IMR-90 (cell line): ENCODE data around the gene SAYSD1. TPM values are rescaled to one million over a fixed set of nuclear protein-coding genes. Genes with fewer than 3 reads are reported as not detected.

Source experiments
- ATAC-seq: fragments of 200-7000 bp; cut with Tn5 transposase; 2 replicates; pipeline ENCODE4 v1.9.1; 2020; ENCODE audit warnings: low read depth, mild to moderate bottlenecking, moderate library complexity
- BruUV-seq: library from RNA; stranded (reverse); fragments of 400-500 nt; replicated peaks from 2 replicates; lab custom pipeline; 2021; lab: Mats Ljungman, UMichigan
- CTCF ChIA-PET: fragments of 300-600 bp; formaldehyde crosslinking; extraction: SDS; loops from one replicate; lab custom pipeline; 2021; ENCODE audit warnings: antibody characterized with exemption; lab: Yijun Ruan, JAX
- POLR2A ChIA-PET: fragments of 300-600 bp; sonication (Branson Sonifier 250); formaldehyde crosslinking; loops from one replicate; lab custom pipeline; 2022; ENCODE audit warnings: antibody characterized with exemption; ENCODE audit not compliant: unreplicated experiment; lab: Charles Lee
- DNase-seq: peaks from one replicate; pipeline ENCODE4 v3.0.0; 2013
- H2AFZ ChIP-seq: replicated peaks from 2 replicates; pipeline ENCODE3; 2013; ENCODE audit warnings: low read length, mild to moderate bottlenecking; ENCODE audit not compliant: poor library complexity
- H2AK5ac ChIP-seq: 2 replicates; pipeline ENCODE4 v1.6.1; 2013; ENCODE audit warnings: low read depth, low read length, inconsistent platforms
- H2AK9ac ChIP-seq: replicated peaks from 2 replicates; pipeline ENCODE3; 2013; ENCODE audit warnings: mild to moderate bottlenecking, low read depth, low read length, moderate library complexity; ENCODE audit not compliant: poor library complexity
- H2BK120ac ChIP-seq: 2 replicates; pipeline ENCODE4 v1.6.1; 2013; ENCODE audit warnings: low read depth, low read length, inconsistent platforms
- H2BK15ac ChIP-seq: 3 replicates; pipeline ENCODE4 v1.6.1; 2013; ENCODE audit warnings: low read depth, low read length, inconsistent platforms
- H2BK20ac ChIP-seq: 2 replicates; pipeline ENCODE4 v1.6.1; 2013; ENCODE audit warnings: low read depth, mild to moderate bottlenecking, inconsistent platforms, low read length, moderate library complexity
- H2BK5ac ChIP-seq: 2 replicates; pipeline ENCODE4 v1.6.1; 2013; ENCODE audit warnings: mild to moderate bottlenecking, low read depth, low read length, inconsistent platforms; ENCODE audit not compliant: poor library complexity, severe bottlenecking
- H3K14ac ChIP-seq: replicated peaks from 2 replicates; pipeline ENCODE4 v1.6.1; 2013; ENCODE audit warnings: low read depth, low read length, inconsistent platforms
- H3K18ac ChIP-seq: 2 replicates; pipeline ENCODE4 v1.6.1; 2013; ENCODE audit warnings: low read depth, low read length, control low read depth
- H3K23ac ChIP-seq: 2 replicates; pipeline ENCODE4 v1.6.1; 2013; ENCODE audit warnings: low read depth, low read length, inconsistent platforms
- H3K27ac ChIP-seq: 2 replicates; pipeline ENCODE4 v1.5.1; 2013; ENCODE audit warnings: mild to moderate bottlenecking, control low read depth, low read length; ENCODE audit not compliant: insufficient read depth
- H3K27me3 ChIP-seq: 2 replicates; pipeline ENCODE4 v1.6.1; 2013; ENCODE audit warnings: low read length; ENCODE audit not compliant: control insufficient read depth, insufficient read depth
- H3K36me3 ChIP-seq: 2 replicates; pipeline ENCODE4 v1.6.1; 2013; ENCODE audit warnings: low read length, mixed read lengths; ENCODE audit not compliant: control insufficient read depth, insufficient read depth
- H3K4ac ChIP-seq: 2 replicates; pipeline ENCODE4 v1.6.1; 2013; ENCODE audit warnings: low read depth, low read length, inconsistent platforms
- H3K4me1 ChIP-seq: 2 replicates; pipeline ENCODE4 v1.6.1; 2013; ENCODE audit warnings: low read length, mixed read lengths; ENCODE audit not compliant: control insufficient read depth, insufficient read depth
- H3K4me2 ChIP-seq: 2 replicates; pipeline ENCODE4 v1.6.1; 2013; ENCODE audit warnings: low read depth, mild to moderate bottlenecking, control low read depth, low read length, moderate library complexity
- H3K4me3 ChIP-seq: 2 replicates; pipeline ENCODE4 v1.5.1; 2013; ENCODE audit warnings: low read depth, mild to moderate bottlenecking, control low read depth, low read length, moderate library complexity; ENCODE audit not compliant: insufficient read depth
- H3K56ac ChIP-seq: 2 replicates; pipeline ENCODE4 v1.6.1; 2013; ENCODE audit warnings: low read length, inconsistent platforms; ENCODE audit not compliant: insufficient read depth; ENCODE audit errors: extremely low read depth
- H3K79me1 ChIP-seq, 2 experiments: 2 replicates each; pipeline ENCODE4 v1.6.1; 2013; ENCODE audit warnings: low read length in 2 of 2, inconsistent platforms in 1 of 2, low read depth in 1 of 2
- H3K9ac ChIP-seq: 2 replicates; pipeline ENCODE4 v1.6.1; 2013; ENCODE audit warnings: low read depth, low read length, control low read depth
- H3K9me1 ChIP-seq: 2 replicates; pipeline ENCODE4 v1.6.1; 2013; ENCODE audit warnings: low read length, inconsistent platforms; ENCODE audit not compliant: insufficient read depth
- H3K9me3 ChIP-seq: 2 replicates; pipeline ENCODE4 v1.6.1; 2013; ENCODE audit warnings: low read length; ENCODE audit not compliant: control insufficient read depth, insufficient read depth
- H4K20me1 ChIP-seq: 2 replicates; pipeline ENCODE4 v1.6.1; 2013; ENCODE audit warnings: low read length, inconsistent platforms; ENCODE audit not compliant: insufficient read depth
- H4K5ac ChIP-seq: 2 replicates; pipeline ENCODE4 v1.6.1; 2013; ENCODE audit warnings: mild to moderate bottlenecking, low read depth, low read length, control low read depth
- H4K8ac ChIP-seq, 2 experiments: 2 replicates each; pipeline ENCODE4 v1.6.1; 2013; ENCODE audit warnings: low read depth in 2 of 2, low read length in 2 of 2, control low read depth in 1 of 2, inconsistent platforms in 1 of 2
- H4K91ac ChIP-seq: 2 replicates; pipeline ENCODE4 v1.6.1; 2013; ENCODE audit warnings: low read depth, low read length, inconsistent platforms; ENCODE audit not compliant: insufficient read depth
- BHLHE40 ChIP-seq: fragments of 150-350 bp; IDR thresholded peaks from 2 replicates; pipeline ENCODE4 v1.6.1; 2016; ENCODE audit warnings: mild to moderate bottlenecking, low read depth, low read length
- CEBPB ChIP-seq: IDR thresholded peaks from 2 replicates; pipeline ENCODE4 v1.6.1; 2012; ENCODE audit warnings: low read depth, low read length, improper control_type of control experiment
- CHD1 ChIP-seq: IDR thresholded peaks from 2 replicates; pipeline ENCODE4 v1.6.1; 2012; ENCODE audit warnings: low read depth, low read length, improper control_type of control experiment
- FOS ChIP-seq: fragments of 150-350 bp; IDR thresholded peaks from 2 replicates; pipeline ENCODE4 v1.6.1; 2016; ENCODE audit warnings: low read depth, low read length
- MAZ ChIP-seq: IDR thresholded peaks from 2 replicates; pipeline ENCODE4 v1.6.1; 2012; ENCODE audit warnings: low read depth, mild to moderate bottlenecking, low read length, improper control_type of control experiment, moderate library complexity, borderline replicate concordance
- POLR2A ChIP-seq: IDR thresholded peaks from 2 replicates; pipeline ENCODE4 v1.6.1; 2012; ENCODE audit warnings: mild to moderate bottlenecking, low read depth, low read length
- RCOR1 ChIP-seq: IDR thresholded peaks from 2 replicates; pipeline ENCODE4 v1.6.1; 2012; ENCODE audit warnings: mild to moderate bottlenecking, low read length, improper control_type of control experiment; ENCODE audit not compliant: insufficient replicate concordance
- SMC3 ChIP-seq: fragments of 150-350 bp; IDR thresholded peaks from 2 replicates; pipeline ENCODE4 v1.6.1; 2016; ENCODE audit warnings: low read depth, mild to moderate bottlenecking, antibody characterized with exemption, low read length, moderate library complexity
- WGBS, 2 experiments: methylation state at CpG; one replicate each; pipeline versions ENCODE4 v1.1.5 to v1.1.7; 2013; ENCODE audit warnings: missing lambda C conversion rate in 2 of 2; ENCODE audit not compliant: insufficient read length in 1 of 2; ENCODE audit errors: extremely low coverage in 2 of 2; 5-methylcytosine and 5-hydroxymethylcytosine counted together
- dilution Hi-C: fragments of 300-500 bp; cut with HindIII; formaldehyde crosslinking; loops from one replicate; pipeline ENCODE4 v1.14.3; 2018; ENCODE audit warnings: low sequenced_read_pairs; ENCODE audit not compliant: unreplicated experiment
- in situ Hi-C: fragments of 300-500 bp; cut with MboI; formaldehyde crosslinking; loops from 3 replicates; pipeline ENCODE4 v1.14.3; 2019; ENCODE audit warnings: low sequenced_read_pairs, inconsistent platforms, mixed read lengths
- intact Hi-C: fragments of 100-400 bp; cut with micrococcal nuclease; formaldehyde crosslinking; loops from 2 replicates; pipeline ENCODE4 v1.10.0; 2022
- polyA plus RNA-seq, 3 experiments: library from polyadenylated mRNA; depleted of rRNA; stranded (reverse); fragments of >200 nt; gene quantifications; 2 replicates each; pipeline ENCODE4 v1.2.3, GENCODE V29; 2012; ENCODE audit warnings: low replicate concordance in 1 of 3
- total RNA-seq: library from RNA; depleted of rRNA; stranded (reverse); fragments of >200 nt; gene quantifications from 2 replicates; pipeline ENCODE4 v1.2.3, GENCODE V29; 2012
- TF ChIP-seq, protein P1 (sequence below): fragments of 150-350 bp; IDR thresholded peaks from 2 replicates; pipeline ENCODE4 v1.6.1; 2017; ENCODE audit warnings: mild to moderate bottlenecking, antibody characterized with exemption, low read length, low read depth
- TF ChIP-seq, protein P2 (sequence below): conservative IDR thresholded peaks from 2 replicates; pipeline ENCODE4 v1.5.1; 2012; ENCODE audit warnings: mild to moderate bottlenecking, low read depth, low read length, improper control_type of control experiment

The SAYSD1 gene
- total and polyA plus RNA-seq, 2 of the 4 experiments (the other 2 are of a cell fraction) = 5.7 to 5.9 TPM

DNA sequence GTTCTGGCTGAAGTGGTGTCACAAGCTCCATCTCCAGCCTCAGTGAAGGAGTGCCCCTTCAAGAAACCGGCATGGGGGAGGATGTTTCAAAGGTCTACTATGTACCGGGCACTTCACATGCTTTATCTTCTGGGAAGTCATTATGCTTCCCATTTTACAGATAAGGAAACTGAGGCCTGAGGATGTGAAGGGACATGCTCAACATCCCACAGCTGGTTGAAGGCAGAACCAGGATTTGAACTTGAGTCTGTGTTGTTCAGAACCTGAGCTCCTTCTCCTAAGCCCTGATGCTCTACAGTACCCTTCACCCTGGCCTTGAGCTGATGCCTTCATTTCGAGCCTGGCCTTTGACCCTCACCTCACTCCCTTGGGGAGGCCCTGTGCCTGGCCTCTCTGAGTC is 53.4 kb downstream of the SAYSD1 start:
- Histone ChIP-seq H3K27ac (no peak overlapping the region), H3K9me1 (no peaks in the 10 kb centered on the region), H2BK5ac (no peak overlapping the region), H2AFZ (no peak overlapping the region), H3K9ac (no peak overlapping the region), H3K4me3 (no peak overlapping the region), H4K91ac (no peak overlapping the region), H2AK9ac (no peak overlapping the region), H2AK5ac (no peak overlapping the region), H3K18ac (no peak overlapping the region), H3K79me1 (no peaks in the 10 kb centered on the region), H4K20me1 (no peaks in the 10 kb centered on the region), H3K4me1 (no peaks in the 10 kb centered on the region), H3K9me3 (no peaks in the 10 kb centered on the region), H4K8ac (no peak overlapping the region), H3K36me3 (no peaks in the 10 kb centered on the region), H2BK15ac (no peak overlapping the region), H2BK120ac (no peak overlapping the region), H3K14ac (no peak overlapping the region), H3K56ac (no peak overlapping the region), H3K4ac (no peak overlapping the region), H3K23ac (no peak overlapping the region), H2BK20ac (no peak overlapping the region), H4K5ac (no peak overlapping the region), H3K27me3 (peaks cover 15% of the 10 kb centered on the region), H3K4me2 (no peak overlapping the region)
- DNase-seq (no peak), ATAC-seq (no peak)
- no TSS peak for BruUV-seq
- no peak for TF ChIP-seq RCOR1
- no peak for TF ChIP-seq POLR2A
- TF ChIP-seq SMC3 = no peak
- TF ChIP-seq FOS = no peak
- TF ChIP-seq, protein P1, sequence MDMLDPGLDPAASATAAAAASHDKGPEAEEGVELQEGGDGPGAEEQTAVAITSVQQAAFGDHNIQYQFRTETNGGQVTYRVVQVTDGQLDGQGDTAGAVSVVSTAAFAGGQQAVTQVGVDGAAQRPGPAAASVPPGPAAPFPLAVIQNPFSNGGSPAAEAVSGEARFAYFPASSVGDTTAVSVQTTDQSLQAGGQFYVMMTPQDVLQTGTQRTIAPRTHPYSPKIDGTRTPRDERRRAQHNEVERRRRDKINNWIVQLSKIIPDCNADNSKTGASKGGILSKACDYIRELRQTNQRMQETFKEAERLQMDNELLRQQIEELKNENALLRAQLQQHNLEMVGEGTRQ = no peak
- TF ChIP-seq CEBPB = no peak
- TF ChIP-seq MAZ = no peak
- TF ChIP-seq, protein P2, sequence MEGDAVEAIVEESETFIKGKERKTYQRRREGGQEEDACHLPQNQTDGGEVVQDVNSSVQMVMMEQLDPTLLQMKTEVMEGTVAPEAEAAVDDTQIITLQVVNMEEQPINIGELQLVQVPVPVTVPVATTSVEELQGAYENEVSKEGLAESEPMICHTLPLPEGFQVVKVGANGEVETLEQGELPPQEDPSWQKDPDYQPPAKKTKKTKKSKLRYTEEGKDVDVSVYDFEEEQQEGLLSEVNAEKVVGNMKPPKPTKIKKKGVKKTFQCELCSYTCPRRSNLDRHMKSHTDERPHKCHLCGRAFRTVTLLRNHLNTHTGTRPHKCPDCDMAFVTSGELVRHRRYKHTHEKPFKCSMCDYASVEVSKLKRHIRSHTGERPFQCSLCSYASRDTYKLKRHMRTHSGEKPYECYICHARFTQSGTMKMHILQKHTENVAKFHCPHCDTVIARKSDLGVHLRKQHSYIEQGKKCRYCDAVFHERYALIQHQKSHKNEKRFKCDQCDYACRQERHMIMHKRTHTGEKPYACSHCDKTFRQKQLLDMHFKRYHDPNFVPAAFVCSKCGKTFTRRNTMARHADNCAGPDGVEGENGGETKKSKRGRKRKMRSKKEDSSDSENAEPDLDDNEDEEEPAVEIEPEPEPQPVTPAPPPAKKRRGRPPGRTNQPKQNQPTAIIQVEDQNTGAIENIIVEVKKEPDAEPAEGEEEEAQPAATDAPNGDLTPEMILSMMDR = no peak
- no peak for TF ChIP-seq BHLHE40
- no peak for TF ChIP-seq CHD1
- intact Hi-C loops (no loop called here), dilution Hi-C loops (no loop called here), in situ Hi-C loops (no loop called here)
- ChIA-PET POLR2A (no interaction called here), CTCF (no interaction called here)
- no CpG with 5 or more reads among the region's 3 CpGs for WGBS, 2 experiments
